Immature natural killer cell (primary cell): ENCODE results near the gene TXNDC17. TPM values are rescaled to one million over a fixed set of nuclear protein-coding genes. Genes with fewer than 3 reads are reported as not detected.

ENCODE experiments used
- DNase-seq, 3 donors: peaks; one replicate each; pipeline ENCODE4 v3.0.0; 2022; ENCODE audit warnings: mixed read lengths in 1 of 3
- H3K27ac Mint-ChIP-seq, 6 donors: one replicate each; pipeline ENCODE4 v1.8.0; 2020; ENCODE audit warnings: mixed read lengths in 6 of 6, mild to moderate bottlenecking in 5 of 6, inconsistent platforms in 4 of 6, moderate library complexity in 3 of 6
- H3K27me3 Mint-ChIP-seq, 3 donors: one replicate each; pipeline ENCODE4 v1.8.0; 2020 to 2021; ENCODE audit warnings: low read depth in 3 of 3, mild to moderate bottlenecking in 3 of 3, mixed read lengths in 3 of 3, moderate library complexity in 3 of 3, inconsistent platforms in 1 of 3
- H3K36me3 Mint-ChIP-seq, 3 donors: one replicate each; pipeline ENCODE4 v1.8.0; 2020; ENCODE audit warnings: mixed read lengths in 3 of 3, inconsistent platforms in 2 of 3, mild to moderate bottlenecking in 2 of 3
- H3K4me1 Mint-ChIP-seq, 2 donors: one replicate each; pipeline ENCODE4 v1.8.0; 2020; ENCODE audit warnings: inconsistent platforms in 2 of 2, mild to moderate bottlenecking in 2 of 2, mixed read lengths in 2 of 2, moderate library complexity in 1 of 2
- H3K4me3 Mint-ChIP-seq, 5 donors: one replicate each; pipeline ENCODE4 v1.8.0; 2020; ENCODE audit warnings: mild to moderate bottlenecking in 5 of 5, mixed read lengths in 5 of 5, inconsistent platforms in 3 of 5, moderate library complexity in 3 of 5
- H3K9me3 Mint-ChIP-seq, 6 donors: one replicate each; pipeline ENCODE4 v1.8.0; 2020; ENCODE audit warnings: mild to moderate bottlenecking in 6 of 6, mixed read lengths in 6 of 6, inconsistent platforms in 4 of 6, moderate library complexity in 3 of 6
- polyA plus RNA-seq, 3 donors: library from polyadenylated mRNA; unstranded; fragments of 300-500 nt; fragmentation: Illumina TruSeq; gene quantifications; one replicate each; pipeline ENCODE4 v1.2.3, GENCODE V29; 2021

TXNDC17 gene
- polyA plus RNA-seq, 3 donors from 2014 or later: 79.2 to 111 (median 107) TPM

DNA sequence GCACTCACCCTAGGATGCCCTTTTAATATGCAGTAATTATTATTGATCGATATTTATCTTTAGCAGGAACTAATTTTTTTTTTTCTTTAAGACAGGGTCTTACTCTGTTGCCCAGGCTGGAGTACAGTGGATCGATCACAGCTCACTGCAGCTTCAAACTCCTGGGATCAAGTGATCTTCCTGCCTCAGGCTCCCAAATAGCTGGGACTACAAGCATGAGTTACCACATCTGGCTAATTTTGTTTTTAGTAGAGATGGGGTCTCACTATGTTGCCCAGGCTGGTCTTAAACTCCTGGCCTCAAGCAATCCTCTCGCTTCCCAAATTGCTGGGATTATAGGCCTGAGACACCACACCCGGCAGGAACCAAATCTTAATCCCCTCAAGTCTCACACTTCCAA lies 29.6 kb upstream of the TXNDC17 start:
- no peaks in the 10 kb centered on the region for H3K27me3 Mint-ChIP-seq
- DNase-seq: no peak
- H3K9me3 Mint-ChIP-seq: no peaks in the 10 kb centered on the region
- H3K4me3 Mint-ChIP-seq: no peak overlapping the region
- no peak overlapping the region for H3K27ac Mint-ChIP-seq
- H3K36me3 Mint-ChIP-seq: peaks cover 11 to 35% (median 15%) of the 10 kb centered on the region in 3 donors
- no peaks in the 10 kb centered on the region for H3K4me1 Mint-ChIP-seq

DNA sequence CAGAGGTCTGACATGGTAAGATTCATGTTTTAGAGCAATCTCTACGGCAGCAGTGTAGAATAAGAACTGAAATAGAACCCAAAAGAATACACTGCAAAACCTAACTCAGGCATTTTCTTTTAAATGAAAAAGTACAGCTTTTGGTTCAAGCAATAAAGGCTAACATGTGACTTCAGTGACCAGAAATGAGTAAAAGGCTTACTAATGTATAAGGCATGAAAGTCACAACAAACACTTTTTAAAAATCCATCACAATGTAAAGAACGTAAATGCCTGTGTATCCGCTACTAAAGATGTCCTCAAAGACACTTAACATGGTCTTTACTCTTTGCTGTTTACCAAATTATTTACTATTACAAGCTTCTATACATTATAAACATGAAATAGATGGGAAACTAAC lies 16.9 kb upstream of the TXNDC17 start:
- DNase-seq: no peak
- Mint-ChIP-seq H3K4me3 (no peak overlapping the region), H3K4me1 (peaks cover 6 to 19% of the 10 kb centered on the region in 2 donors), H3K9me3 (no peaks in the 10 kb centered on the region), H3K27me3 (no peaks in the 10 kb centered on the region), H3K36me3 (peaks cover 17 to 42% (median 22%) of the 10 kb centered on the region in 3 donors), H3K27ac (no peak overlapping the region)

DNA sequence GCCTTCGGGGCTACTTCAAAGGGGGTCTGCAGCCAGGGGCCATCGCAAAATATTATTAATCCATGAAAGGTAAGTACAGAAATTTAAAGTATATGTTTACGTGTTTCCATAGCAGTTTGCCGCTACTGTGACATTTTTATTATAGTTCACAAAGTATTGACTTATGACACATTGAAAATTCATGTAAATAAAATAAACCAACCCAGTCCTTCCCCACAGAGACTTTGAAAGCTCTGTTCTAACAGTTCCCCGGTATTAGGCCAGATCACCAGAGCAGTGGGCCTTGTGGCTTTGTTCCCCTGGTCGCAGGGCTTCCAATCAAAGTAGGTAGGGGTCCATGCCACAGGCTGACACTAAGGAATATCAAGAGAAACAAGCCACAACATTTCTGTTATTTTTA lies 14.2 kb upstream of the TXNDC17 start:
- peaks cover 22 to 46% (median 34%) of the 10 kb centered on the region in 3 donors for H3K36me3 Mint-ChIP-seq
- no peak overlapping the region for H3K27ac Mint-ChIP-seq
- peaks cover 6 to 19% of the 10 kb centered on the region in 2 donors for H3K4me1 Mint-ChIP-seq
- no peak overlapping the region for H3K4me3 Mint-ChIP-seq
- no peak for DNase-seq
- peaks cover 0 to 2% (median 0%) of the 10 kb centered on the region in 3 donors for H3K27me3 Mint-ChIP-seq
- no peaks in the 10 kb centered on the region for H3K9me3 Mint-ChIP-seq

DNA sequence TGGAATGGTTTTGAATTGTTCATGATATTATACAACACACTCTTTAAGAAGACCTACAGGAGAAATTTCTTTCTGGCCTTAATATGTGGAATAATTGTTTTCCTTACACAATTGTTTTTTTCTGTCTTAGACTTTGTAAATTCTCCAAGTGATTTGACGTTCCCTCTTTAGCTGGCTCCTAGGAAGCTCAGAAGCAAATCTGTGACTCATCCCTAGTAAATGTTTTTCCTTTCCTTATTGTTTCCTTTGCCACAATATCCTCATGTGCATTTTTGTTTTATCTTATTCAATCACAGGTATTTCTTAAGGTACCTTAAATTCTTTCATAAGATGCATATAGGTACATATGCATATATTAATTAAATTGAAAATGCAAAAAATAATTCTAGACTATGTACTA lies 13.8 kb upstream of the TXNDC17 start:
- Mint-ChIP-seq H3K4me3 (no peak overlapping the region), H3K27me3 (peaks cover 0 to 2% (median 0%) of the 10 kb centered on the region in 3 donors), H3K9me3 (no peaks in the 10 kb centered on the region), H3K27ac (no peak overlapping the region), H3K36me3 (peaks cover 22 to 46% (median 34%) of the 10 kb centered on the region in 3 donors), H3K4me1 (peaks cover 6 to 19% of the 10 kb centered on the region in 2 donors)
- DNase-seq: no peak

DNA sequence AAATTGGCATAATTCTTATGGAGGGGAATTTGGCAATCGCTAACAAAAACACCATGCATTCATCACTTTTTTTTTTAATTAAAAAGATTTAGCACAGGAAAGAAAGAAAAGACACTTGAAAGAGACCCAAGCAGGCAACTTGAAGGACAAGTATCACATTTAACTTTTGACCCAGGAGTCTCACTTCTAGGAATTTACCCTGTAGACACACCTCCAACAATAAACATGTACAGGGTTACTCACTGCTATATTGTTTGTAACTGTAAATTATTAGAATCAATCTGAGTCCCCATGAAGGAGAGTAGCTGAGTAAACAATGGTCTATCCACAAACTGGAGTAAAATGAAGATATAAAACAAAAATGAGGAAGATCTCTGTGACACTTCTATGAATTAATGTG lies 10.5 kb upstream of the TXNDC17 start:
- H3K4me1 Mint-ChIP-seq: peaks cover 6 to 19% of the 10 kb centered on the region in 2 donors
- H3K27ac Mint-ChIP-seq: no peak overlapping the region
- H3K9me3 Mint-ChIP-seq: no peaks in the 10 kb centered on the region
- H3K36me3 Mint-ChIP-seq: peaks cover 27 to 57% (median 35%) of the 10 kb centered on the region in 3 donors
- peaks cover 0 to 2% (median 0%) of the 10 kb centered on the region in 3 donors for H3K27me3 Mint-ChIP-seq
- H3K4me3 Mint-ChIP-seq: no peak overlapping the region
- no peak for DNase-seq

DNA sequence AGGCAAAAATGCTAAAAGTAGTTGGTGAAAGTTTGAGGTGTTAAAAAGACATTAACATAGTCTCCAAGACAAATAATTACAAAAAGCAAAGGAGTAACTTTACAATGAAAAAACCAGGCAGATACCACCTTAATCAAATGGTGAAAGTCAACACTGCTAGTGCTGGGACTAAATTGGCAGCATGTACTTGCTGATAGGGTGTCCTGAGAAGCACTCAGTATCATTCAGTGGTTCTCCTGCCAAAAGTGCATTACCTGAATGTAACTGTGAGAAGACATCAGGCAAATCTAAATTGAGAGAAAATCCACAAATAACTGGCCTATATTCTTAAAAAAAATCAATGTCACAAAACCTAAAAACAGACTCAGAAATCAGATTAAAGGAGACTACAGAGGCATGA lies 8.3 kb upstream of the TXNDC17 start:
- Mint-ChIP-seq H3K27ac (no peak overlapping the region), H3K4me1 (peaks cover 3 to 8% of the 10 kb centered on the region in 2 donors)

DNA sequence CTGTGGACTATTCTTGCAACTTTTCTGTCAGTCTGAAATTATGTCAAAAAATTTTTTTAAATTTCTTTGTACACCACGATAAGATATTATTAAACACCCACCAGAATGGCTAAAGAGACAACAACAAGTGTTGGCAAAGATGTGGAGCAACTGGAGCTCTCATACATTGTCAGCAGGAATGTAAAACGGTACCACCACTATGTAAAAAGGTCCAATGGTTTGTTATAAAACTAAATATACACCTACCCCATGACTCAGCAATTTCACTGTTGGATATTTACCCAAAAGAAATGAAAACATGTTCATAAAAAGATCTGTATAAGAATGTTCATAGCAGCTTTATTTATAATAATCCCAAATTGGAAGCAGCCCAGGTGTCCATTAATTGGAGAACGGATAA lies 7.6 kb upstream of the TXNDC17 start:
- no peak overlapping the region for H3K4me3 Mint-ChIP-seq
- peaks cover 2 to 3% (median 2%) of the 10 kb centered on the region in 3 donors for H3K27me3 Mint-ChIP-seq
- H3K4me1 Mint-ChIP-seq: peaks cover 4 to 6% of the 10 kb centered on the region in 2 donors
- no peak for DNase-seq
- H3K9me3 Mint-ChIP-seq: no peaks in the 10 kb centered on the region
- peaks cover 27 to 42% (median 29%) of the 10 kb centered on the region in 3 donors for H3K36me3 Mint-ChIP-seq
- no peak overlapping the region for H3K27ac Mint-ChIP-seq

More for the DNA sequence above, 8.3 kb upstream of the TXNDC17 start:
- no peaks in the 10 kb centered on the region for H3K9me3 Mint-ChIP-seq
- peaks cover 0 to 2% (median 0%) of the 10 kb centered on the region in 3 donors for H3K27me3 Mint-ChIP-seq
- no peak for DNase-seq
- H3K36me3 Mint-ChIP-seq: peaks cover 27 to 48% (median 35%) of the 10 kb centered on the region in 3 donors
- no peak overlapping the region for H3K4me3 Mint-ChIP-seq

DNA sequence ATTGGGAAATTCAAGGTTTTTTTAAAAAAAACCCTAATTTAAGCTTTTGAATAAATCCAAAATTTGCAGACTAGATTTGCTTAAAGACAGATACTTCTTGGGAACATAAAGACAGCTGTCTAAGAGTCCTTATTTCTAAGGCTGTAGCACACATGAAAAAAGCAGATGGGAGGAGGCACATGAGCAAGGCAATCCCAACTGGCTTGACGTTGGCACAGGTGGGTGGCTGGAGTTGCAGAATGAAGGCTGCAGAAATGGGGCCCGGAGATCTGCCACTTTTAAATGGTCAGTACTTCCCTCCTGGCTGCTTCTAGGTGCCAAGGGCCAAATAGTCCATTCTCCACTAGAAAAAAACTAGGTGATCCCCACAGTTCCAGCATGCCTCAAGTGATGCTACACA lies 4.8 kb upstream of the TXNDC17 start:
- Mint-ChIP-seq H3K27me3 (peaks cover 8 to 12% (median 8%) of the 10 kb centered on the region in 3 donors), H3K4me3 (no peak overlapping the region), H3K27ac (no peak overlapping the region)

DNA sequence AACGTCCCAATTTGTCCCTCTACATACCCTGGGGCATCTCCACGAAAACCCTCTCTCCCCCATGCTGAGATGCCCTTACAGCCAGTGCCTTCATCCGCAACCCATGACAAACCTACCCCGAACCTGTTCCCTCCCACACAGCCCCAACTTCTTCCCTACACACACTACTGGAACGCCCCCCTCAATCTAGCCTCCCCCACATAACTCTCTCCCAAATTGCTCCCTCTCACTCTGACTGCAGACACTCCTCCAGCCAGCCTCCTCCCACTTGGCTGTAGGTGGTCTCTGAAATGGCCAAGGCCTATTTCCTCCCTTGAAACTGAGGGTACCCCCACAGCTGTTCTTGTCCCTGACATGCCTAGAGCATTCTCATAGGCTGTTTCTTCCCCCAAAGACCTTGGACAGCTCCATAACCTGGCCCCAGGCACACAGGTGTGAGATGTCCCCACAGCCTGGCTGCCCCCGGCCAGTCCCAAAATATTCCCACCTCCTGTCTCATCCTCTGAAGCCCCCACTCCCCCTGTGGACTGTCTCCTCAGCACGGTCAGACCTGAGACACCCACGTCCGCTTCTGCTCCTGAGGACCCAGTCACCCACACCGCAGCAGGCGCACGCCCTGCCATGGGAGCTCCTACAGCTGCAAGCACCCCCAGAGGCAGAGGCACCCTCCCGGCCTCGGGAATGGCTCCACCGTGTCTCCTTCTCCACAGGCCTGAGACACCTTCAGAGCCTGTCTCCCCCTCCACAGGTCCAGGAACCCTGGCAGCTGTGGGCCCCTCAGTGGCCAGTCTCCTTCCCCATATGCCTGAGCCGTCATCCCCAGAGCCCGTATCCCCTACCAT lies 4.0 kb upstream of the TXNDC17 start:
- Mint-ChIP-seq H3K36me3 (peaks cover 11 to 27% (median 14%) of the 10 kb centered on the region in 3 donors), H3K27me3 (peaks cover 8 to 14% (median 12%) of the 10 kb centered on the region in 3 donors), H3K9me3 (no peaks in the 10 kb centered on the region), H3K4me3 (peak overlapping the region in 1 of 5 donors; percentile 53), H3K4me1 (peaks cover 24 to 30% of the 10 kb centered on the region in 2 donors), H3K27ac (no peak overlapping the region)
- no peak for DNase-seq

More for the DNA sequence above, 4.8 kb upstream of the TXNDC17 start:
- H3K4me1 Mint-ChIP-seq: peaks cover 17 to 23% of the 10 kb centered on the region in 2 donors
- no peaks in the 10 kb centered on the region for H3K9me3 Mint-ChIP-seq
- no peak for DNase-seq
- H3K36me3 Mint-ChIP-seq: peaks cover 16 to 32% (median 19%) of the 10 kb centered on the region in 3 donors

DNA sequence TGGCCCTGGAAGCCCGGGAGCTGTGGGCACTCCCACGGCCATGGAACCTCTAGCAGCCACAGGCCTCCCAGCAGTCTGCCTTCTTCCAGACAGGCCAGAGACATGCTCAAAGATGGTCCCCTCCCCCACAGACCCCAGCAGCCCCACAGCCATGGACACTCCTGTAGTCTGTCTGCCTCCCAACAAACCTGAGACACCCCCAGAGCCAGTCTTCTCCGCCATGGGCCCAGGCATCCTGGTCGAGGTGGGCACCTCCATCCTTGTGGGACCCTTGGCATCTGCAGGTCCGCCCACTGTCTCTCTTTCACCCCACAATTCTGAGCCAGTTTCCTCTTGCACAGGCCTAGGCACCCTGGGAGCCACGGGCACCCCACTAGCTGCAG lies 3.4 kb upstream of the TXNDC17 start:
- H3K27ac Mint-ChIP-seq: no peak overlapping the region
- DNase-seq: no peak
- H3K27me3 Mint-ChIP-seq: peaks cover 8 to 14% (median 12%) of the 10 kb centered on the region in 3 donors
- peaks cover 11 to 23% (median 14%) of the 10 kb centered on the region in 3 donors for H3K36me3 Mint-ChIP-seq
- H3K9me3 Mint-ChIP-seq: no peaks in the 10 kb centered on the region
- H3K4me3 Mint-ChIP-seq: peak overlapping the region in 1 of 5 donors; percentile 53
- H3K4me1 Mint-ChIP-seq: peaks cover 31% of the 10 kb centered on the region in 2 donors

DNA sequence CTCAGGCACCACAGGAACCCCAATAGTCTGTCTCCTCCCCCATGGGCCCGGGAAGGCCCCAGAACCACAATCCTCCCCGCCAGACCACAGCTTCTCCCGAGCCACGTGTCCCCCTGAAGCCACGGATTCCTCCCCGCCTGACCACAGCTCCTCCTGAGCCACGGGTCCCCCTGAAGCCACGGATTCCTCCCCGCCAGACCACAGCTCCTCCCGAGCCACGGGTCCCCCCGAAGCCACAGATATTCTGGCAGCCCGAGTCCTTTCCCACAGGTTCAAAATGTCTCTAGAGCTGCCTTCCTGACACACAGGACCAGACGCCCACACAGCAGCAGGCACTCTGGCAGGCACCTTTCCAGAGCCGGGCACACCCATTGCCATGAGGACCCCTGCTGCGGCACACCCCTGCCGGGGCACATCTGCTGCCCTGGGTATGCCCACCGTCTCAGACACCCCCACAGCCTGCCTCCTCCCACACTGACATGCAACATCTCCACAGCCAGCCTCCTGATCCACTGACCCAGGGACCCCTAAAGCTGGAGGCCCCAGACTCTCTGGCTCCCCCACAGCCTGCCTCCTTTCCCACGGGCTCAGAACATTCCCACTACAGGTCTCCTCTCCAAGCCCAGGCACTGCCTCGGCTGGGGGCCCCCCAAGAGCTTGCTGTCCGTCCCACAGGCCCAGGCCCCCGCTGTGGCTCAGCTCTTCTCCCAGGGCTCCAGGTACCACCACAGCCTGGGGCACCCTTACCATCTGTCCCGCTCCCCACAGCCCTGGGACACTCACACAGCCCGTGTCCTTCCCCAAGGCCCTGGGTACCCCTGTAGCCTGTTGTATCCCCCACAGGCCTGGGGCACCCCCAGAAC lies 2.6 kb upstream of the TXNDC17 start:
- H3K27ac Mint-ChIP-seq: peak overlapping the region in 2 of 6 donors; percentile 45 to 59
- H3K4me3 Mint-ChIP-seq: peak overlapping the region in 3 of 5 donors; percentile 53 to 66 (median 53)
- H3K27me3 Mint-ChIP-seq: peaks cover 8 to 14% (median 12%) of the 10 kb centered on the region in 3 donors
- H3K9me3 Mint-ChIP-seq: no peaks in the 10 kb centered on the region
- H3K4me1 Mint-ChIP-seq: peaks cover 32 to 39% of the 10 kb centered on the region in 2 donors
- no peak for DNase-seq
- peaks cover 6 to 14% (median 9%) of the 10 kb centered on the region in 3 donors for H3K36me3 Mint-ChIP-seq

DNA sequence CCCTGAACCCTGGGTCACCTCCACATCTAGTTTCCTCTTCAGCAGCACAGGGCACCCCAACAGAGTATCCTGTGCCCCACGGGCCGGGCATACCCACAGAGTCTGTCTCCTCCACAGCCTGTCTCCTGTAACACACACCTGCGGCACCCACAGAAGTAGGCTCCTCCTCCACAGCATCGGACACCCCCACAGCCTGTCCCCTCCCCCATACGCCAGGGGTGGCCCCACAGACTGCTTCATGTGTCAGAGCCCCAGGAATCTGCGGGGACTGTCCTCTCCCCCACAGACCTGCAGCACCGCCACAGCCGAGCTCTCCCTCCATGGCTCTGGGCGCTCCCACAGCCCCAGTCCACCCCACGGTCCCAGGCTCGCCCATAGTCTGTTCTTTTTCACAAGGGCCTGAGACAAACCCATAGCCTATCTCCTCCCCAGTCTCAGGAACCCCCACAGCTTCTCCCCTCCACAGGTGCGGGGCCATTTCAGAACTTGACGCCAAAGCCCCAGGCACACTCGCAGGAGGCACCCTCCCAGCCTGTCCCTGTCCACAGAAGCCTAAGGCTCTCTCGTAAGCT lies 1.8 kb upstream of the TXNDC17 start:
- peak overlapping the region in 3 of 6 donors; percentile 50 to 99 (median 91) for H3K27ac Mint-ChIP-seq

More for the DNA sequence above, 1.8 kb upstream of the TXNDC17 start:
- H3K36me3 Mint-ChIP-seq: peaks cover 0 to 11% (median 4%) of the 10 kb centered on the region in 3 donors
- no peak for DNase-seq
- H3K4me3 Mint-ChIP-seq: peak overlapping the region; percentile 57 to 99 (median 95)
- H3K27me3 Mint-ChIP-seq: peaks cover 8 to 14% (median 12%) of the 10 kb centered on the region in 3 donors
- no peaks in the 10 kb centered on the region for H3K9me3 Mint-ChIP-seq
- peaks cover 32 to 45% of the 10 kb centered on the region in 2 donors for H3K4me1 Mint-ChIP-seq
